Measurements from ENCODE around the gene ARL8A. TPM values are rescaled to one million over a fixed set of nuclear protein-coding genes. Genes with fewer than 3 reads are reported as not detected.

ARL8A gene
- total and polyA plus RNA-seq, 5 donors from 2014 or later = 6.6 to 84.1 (median 7.9) TPM

DNA sequence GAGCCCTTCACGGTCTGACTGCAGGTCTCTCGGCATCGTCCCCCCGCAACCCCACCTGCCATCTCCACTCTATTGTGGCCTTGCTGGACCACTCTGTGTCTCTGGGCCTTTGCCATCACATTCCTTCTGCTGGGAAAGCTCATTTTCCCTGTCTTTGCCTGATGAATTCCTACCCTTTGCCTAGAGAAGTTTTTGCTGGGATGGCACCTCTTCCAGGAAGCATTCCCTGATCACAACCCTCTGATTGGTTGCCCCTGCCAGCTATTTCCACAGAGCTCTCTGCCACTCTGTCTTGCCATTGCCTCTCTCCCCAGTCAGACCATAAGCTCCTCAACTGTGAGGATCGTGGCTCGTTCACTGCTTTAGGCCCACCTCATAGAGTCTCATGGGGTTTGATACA lies 50.7 kb downstream of the ARL8A start:
- H3K4me3 Mint-ChIP-seq = no peak overlapping the region
- DNase-seq (no peak), ATAC-seq (ENCODE audit: low read depth in 2 of 2) (no peak)
- H3K27me3 ChIP-seq (ENCODE audit: control insufficient read depth, insufficient read depth, low read length) = no peaks in the 10 kb centered on the region
- no peaks in the 10 kb centered on the region for H3K4me1 Mint-ChIP-seq
- H3K4me1 ChIP-seq (ENCODE audit: control insufficient read depth, insufficient read depth, low read length, poor library complexity, severe bottlenecking) = no peaks in the 10 kb centered on the region
- no peak overlapping the region for H3K4me3 ChIP-seq (ENCODE audit: low read depth, low read length)
- H3K36me3 Mint-ChIP-seq = no peaks in the 10 kb centered on the region
- H3K27ac ChIP-seq (ENCODE audit: insufficient read depth, low read length, poor library complexity, severe bottlenecking) = no peak overlapping the region
- no peaks in the 10 kb centered on the region for H3K9me3 Mint-ChIP-seq
- H3K27me3 Mint-ChIP-seq = no peaks in the 10 kb centered on the region
- no peaks in the 10 kb centered on the region for H3K9me3 ChIP-seq (ENCODE audit: control insufficient read depth in 2 of 2, low read length in 2 of 2)
- H3K27ac Mint-ChIP-seq = no peak overlapping the region
- no peaks in the 10 kb centered on the region for H3K36me3 ChIP-seq (ENCODE audit: control insufficient read depth, insufficient read depth, low read length)

DNA sequence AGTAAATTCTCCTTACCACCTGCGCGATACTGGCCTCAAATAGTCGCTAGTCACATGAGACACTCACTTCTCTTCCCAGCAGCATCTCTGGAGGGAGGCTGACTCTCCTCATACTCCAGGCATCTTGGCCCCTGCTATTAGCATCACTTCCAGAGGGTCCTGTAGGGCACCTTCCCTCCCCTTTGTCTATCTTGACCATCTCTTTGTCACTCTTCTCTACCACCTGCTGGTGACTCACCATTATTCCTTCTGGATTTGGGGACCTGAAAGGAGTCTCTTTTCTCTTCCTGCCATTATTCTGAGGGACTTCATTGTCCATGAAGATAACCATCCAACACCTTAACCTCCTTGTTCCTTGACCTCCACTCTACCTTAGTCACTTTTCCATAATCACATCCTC lies 53.5 kb downstream of the ARL8A start:
- Mint-ChIP-seq H3K36me3 (no peaks in the 10 kb centered on the region), H3K9me3 (no peaks in the 10 kb centered on the region), H3K4me3 (no peak overlapping the region), H3K4me1 (no peaks in the 10 kb centered on the region), H3K27me3 (peaks cover 2% of the 10 kb centered on the region), H3K27ac (no peak overlapping the region)
- H3K4me1 ChIP-seq (ENCODE audit: control insufficient read depth, insufficient read depth, low read length, poor library complexity, severe bottlenecking) = no peaks in the 10 kb centered on the region
- no peaks in the 10 kb centered on the region for H3K36me3 ChIP-seq (ENCODE audit: control insufficient read depth, insufficient read depth, low read length)
- no peak overlapping the region for H3K4me3 ChIP-seq (ENCODE audit: low read depth, low read length)
- no peaks in the 10 kb centered on the region for H3K27me3 ChIP-seq (ENCODE audit: control insufficient read depth, insufficient read depth, low read length)
- no peak overlapping the region for H3K27ac ChIP-seq (ENCODE audit: insufficient read depth, low read length, poor library complexity, severe bottlenecking)
- no peaks in the 10 kb centered on the region for H3K9me3 ChIP-seq (ENCODE audit: control insufficient read depth in 2 of 2, low read length in 2 of 2)
- no peak for ATAC-seq (ENCODE audit: low read depth in 2 of 2)
- DNase-seq = no peak

GRCh38 chr1:202088206-202088605 lies 56.3 kb downstream of the ARL8A start:
- Histone ChIP-seq H3K4me1 (ENCODE audit: control insufficient read depth, insufficient read depth, low read length, poor library complexity, severe bottlenecking) (no peaks in the 10 kb centered on the region), H3K9me3 (ENCODE audit: control insufficient read depth in 2 of 2, low read length in 2 of 2) (no peaks in the 10 kb centered on the region), H3K36me3 (ENCODE audit: control insufficient read depth, insufficient read depth, low read length) (no peaks in the 10 kb centered on the region), H3K27ac (ENCODE audit: insufficient read depth, low read length, poor library complexity, severe bottlenecking) (no peak overlapping the region), H3K27me3 (ENCODE audit: control insufficient read depth, insufficient read depth, low read length) (no peaks in the 10 kb centered on the region), H3K4me3 (ENCODE audit: low read depth, low read length) (no peak overlapping the region)
- DNase-seq (no peak), ATAC-seq (ENCODE audit: low read depth in 2 of 2) (no peak)
- no peak overlapping the region for H3K27ac Mint-ChIP-seq
- H3K27me3 Mint-ChIP-seq = peaks cover 8% of the 10 kb centered on the region
- H3K36me3 Mint-ChIP-seq = no peaks in the 10 kb centered on the region
- H3K4me3 Mint-ChIP-seq = no peak overlapping the region
- no peaks in the 10 kb centered on the region for H3K9me3 Mint-ChIP-seq
- no peaks in the 10 kb centered on the region for H3K4me1 Mint-ChIP-seq

DNA sequence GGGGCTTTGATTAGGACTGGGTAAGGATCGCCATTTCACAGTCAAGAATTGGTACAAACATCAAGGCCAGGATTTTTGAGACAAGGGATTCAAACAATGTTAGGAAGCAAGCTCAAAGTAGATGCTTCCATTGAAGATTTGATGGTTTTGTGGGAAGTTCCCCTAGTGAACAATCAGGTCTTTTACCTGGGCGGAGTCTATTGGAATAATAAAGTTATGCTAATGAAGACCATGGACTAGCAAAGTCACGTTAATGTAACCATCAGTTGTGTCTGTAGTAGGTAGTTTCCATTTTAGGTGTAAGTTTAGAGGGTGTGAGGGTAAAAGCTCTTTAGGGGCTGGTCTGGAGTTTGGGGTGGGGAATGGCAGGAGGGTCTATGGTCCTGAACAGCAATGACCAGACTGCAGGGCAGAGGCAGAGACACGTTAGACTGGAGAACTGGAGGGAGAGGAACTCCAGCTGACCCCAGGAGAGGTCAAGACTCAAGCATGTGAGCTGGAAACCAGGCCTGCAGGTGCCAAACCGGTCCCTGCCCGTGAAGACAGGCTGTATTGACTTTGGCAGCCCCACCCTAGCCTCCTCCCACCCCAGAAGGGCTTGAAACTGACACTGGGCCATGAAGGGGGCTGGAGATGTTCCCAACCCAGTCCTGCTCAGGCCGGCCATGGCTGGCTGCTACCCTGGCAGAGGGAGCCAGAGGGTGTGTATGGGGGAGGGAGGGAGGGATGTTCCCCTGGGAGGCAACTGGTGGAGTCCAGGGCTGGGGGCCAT lies 57.8 kb downstream of the ARL8A start:
- no peak overlapping the region for H3K27ac ChIP-seq (ENCODE audit: insufficient read depth, low read length, poor library complexity, severe bottlenecking)
- no peaks in the 10 kb centered on the region for H3K4me1 Mint-ChIP-seq
- no peaks in the 10 kb centered on the region for H3K9me3 Mint-ChIP-seq
- DNase-seq (no peak), ATAC-seq (ENCODE audit: low read depth in 2 of 2) (no peak)
- H3K4me1 ChIP-seq (ENCODE audit: control insufficient read depth, insufficient read depth, low read length, poor library complexity, severe bottlenecking) = no peaks in the 10 kb centered on the region
- no peaks in the 10 kb centered on the region for H3K36me3 ChIP-seq (ENCODE audit: control insufficient read depth, insufficient read depth, low read length)
- H3K27me3 ChIP-seq (ENCODE audit: control insufficient read depth, insufficient read depth, low read length) = no peaks in the 10 kb centered on the region
- no peak overlapping the region for H3K4me3 Mint-ChIP-seq
- H3K27ac Mint-ChIP-seq = no peak overlapping the region
- peaks cover 11% of the 10 kb centered on the region for H3K27me3 Mint-ChIP-seq
- no peaks in the 10 kb centered on the region for H3K9me3 ChIP-seq (ENCODE audit: control insufficient read depth in 2 of 2, low read length in 2 of 2)
- H3K36me3 Mint-ChIP-seq = no peaks in the 10 kb centered on the region
- H3K4me3 ChIP-seq (ENCODE audit: low read depth, low read length) = no peak overlapping the region

DNA sequence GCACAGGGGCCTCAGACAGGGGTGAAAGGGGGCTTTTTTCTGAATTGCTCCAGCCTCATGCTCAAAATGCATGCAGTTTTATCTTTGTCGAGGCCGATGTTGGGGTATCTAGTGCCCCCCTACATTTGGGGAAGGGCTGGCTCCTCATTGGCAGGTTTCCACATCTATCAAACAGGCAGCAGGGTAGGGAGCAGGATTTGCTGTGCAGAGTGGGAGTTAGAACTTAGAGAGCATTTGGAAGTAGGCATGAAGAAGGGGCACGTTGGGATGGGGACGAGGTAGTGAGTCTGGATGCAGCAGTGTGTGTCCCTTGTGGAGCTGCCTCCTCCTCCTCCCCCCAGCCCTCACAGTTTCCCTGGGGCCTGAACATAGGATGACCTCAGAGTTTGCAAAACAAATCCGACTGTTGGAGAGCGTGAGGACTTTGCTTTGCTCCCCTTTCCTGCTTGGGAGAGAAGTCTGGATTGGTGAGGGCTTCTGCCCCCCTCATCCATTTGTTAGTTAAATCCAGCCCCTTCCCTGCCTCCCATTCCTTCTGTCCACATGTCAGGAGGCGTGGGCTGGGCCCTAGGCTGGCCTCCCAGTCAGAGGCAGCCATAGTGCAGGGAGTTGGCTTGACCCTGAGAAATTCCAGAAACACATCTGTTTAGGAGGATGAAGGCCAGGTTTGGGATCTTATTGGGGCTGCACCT lies 58.7 kb downstream of the ARL8A start:
- Mint-ChIP-seq H3K36me3 (no peaks in the 10 kb centered on the region), H3K9me3 (no peaks in the 10 kb centered on the region), H3K4me1 (no peaks in the 10 kb centered on the region), H3K4me3 (no peak overlapping the region), H3K27ac (no peak overlapping the region), H3K27me3 (peaks cover 11% of the 10 kb centered on the region)
- no peaks in the 10 kb centered on the region for H3K4me1 ChIP-seq (ENCODE audit: control insufficient read depth, insufficient read depth, low read length, poor library complexity, severe bottlenecking)
- H3K9me3 ChIP-seq (ENCODE audit: control insufficient read depth in 2 of 2, low read length in 2 of 2) = no peaks in the 10 kb centered on the region
- no peaks in the 10 kb centered on the region for H3K36me3 ChIP-seq (ENCODE audit: control insufficient read depth, insufficient read depth, low read length)
- no peak overlapping the region for H3K27ac ChIP-seq (ENCODE audit: insufficient read depth, low read length, poor library complexity, severe bottlenecking)
- no peaks in the 10 kb centered on the region for H3K27me3 ChIP-seq (ENCODE audit: control insufficient read depth, insufficient read depth, low read length)
- no peak overlapping the region for H3K4me3 ChIP-seq (ENCODE audit: low read depth, low read length)
- DNase-seq (no peak), ATAC-seq (ENCODE audit: low read depth in 2 of 2) (no peak)

GRCh38 chr1:202084791-202085681 lies 59.5 kb downstream of the ARL8A start:
- no peaks in the 10 kb centered on the region for H3K9me3 ChIP-seq (ENCODE audit: control insufficient read depth in 2 of 2, low read length in 2 of 2)
- no peak overlapping the region for H3K4me3 Mint-ChIP-seq

More at GRCh38 chr1:202084791-202085681, 59.5 kb downstream of the ARL8A start:
- Mint-ChIP-seq H3K36me3 (no peaks in the 10 kb centered on the region), H3K27me3 (peaks cover 11% of the 10 kb centered on the region), H3K27ac (no peak overlapping the region), H3K4me1 (no peaks in the 10 kb centered on the region), H3K9me3 (no peaks in the 10 kb centered on the region)
- Histone ChIP-seq H3K27ac (ENCODE audit: insufficient read depth, low read length, poor library complexity, severe bottlenecking) (no peak overlapping the region), H3K4me1 (ENCODE audit: control insufficient read depth, insufficient read depth, low read length, poor library complexity, severe bottlenecking) (no peaks in the 10 kb centered on the region), H3K36me3 (ENCODE audit: control insufficient read depth, insufficient read depth, low read length) (no peaks in the 10 kb centered on the region), H3K27me3 (ENCODE audit: control insufficient read depth, insufficient read depth, low read length) (no peaks in the 10 kb centered on the region), H3K4me3 (ENCODE audit: low read depth, low read length) (no peak overlapping the region)
- DNase-seq (no peak), ATAC-seq (ENCODE audit: low read depth in 2 of 2) (no peak)
